ENCODE data around the gene KIF3A. TPM values are rescaled to one million over a fixed set of nuclear protein-coding genes. Genes with fewer than 3 reads are reported as not detected.
A peak's percentile ranks its signal among the peaks of the same experiment; 100 is the strongest.

KIF3A gene
- total and polyA plus RNA-seq, 7 donors, result 1.2 to 19.9 (median 7.1) TPM

DNA sequence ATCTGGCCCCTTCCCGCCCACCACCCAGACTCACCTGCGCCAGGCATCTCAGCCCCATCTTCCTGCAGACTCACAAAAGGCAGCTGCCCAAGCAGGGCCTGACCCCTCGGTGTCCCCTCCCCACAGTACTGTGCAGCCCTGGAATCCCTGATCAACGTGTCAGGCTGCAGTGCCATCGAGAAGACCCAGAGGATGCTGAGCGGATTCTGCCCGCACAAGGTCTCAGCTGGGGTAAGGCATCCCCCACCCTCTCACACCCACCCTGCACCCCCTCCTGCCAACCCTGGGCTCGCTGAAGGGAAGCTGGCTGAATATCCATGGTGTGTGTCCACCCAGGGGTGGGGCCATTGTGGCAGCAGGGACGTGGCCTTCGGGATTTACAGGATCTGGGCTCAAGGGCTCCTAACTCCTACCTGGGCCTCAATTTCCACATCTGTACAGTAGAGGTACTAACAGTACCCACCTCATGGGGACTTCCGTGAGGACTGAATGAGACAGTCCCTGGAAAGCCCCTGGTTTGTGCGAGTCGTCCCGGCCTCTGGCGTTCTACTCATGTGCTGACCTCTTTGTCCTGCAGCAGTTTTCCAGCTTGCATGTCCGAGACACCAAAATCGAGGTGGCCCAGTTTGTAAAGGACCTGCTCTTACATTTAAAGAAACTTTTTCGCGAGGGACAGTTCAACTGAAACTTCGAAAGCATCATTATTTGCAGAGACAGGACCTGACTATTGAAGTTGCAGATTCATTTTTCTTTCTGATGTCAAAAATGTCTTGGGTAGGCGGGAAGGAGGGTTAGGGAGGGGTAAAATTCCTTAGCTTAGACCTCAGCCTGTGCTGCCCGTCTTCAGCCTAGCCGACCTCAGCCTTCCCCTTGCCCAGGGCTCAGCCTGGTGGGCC lies 77.5 kb downstream of the KIF3A start:
- intact Hi-C loops (cut with DNase I), result no loop called here
- DNase-seq, result no peak
- H3K9me3 ChIP-seq, result no peaks in the 10 kb centered on the region
- peaks cover 0 to 16% (median 13%) of the 10 kb centered on the region in 4 donors for H3K4me1 ChIP-seq
- no peak for TF ChIP-seq EP300 (IDR thresholded peaks at IDR 0.05)
- WGBS, 2 donors, result 91 to 92% methylated on average over 23 of the region's 23 CpGs
- no peak overlapping the region for H3K4me3 ChIP-seq
- H3K27me3 ChIP-seq, result peaks cover 5 to 25% (median 13%) of the 10 kb centered on the region in 3 donors
- no peak overlapping the region for H3K27ac ChIP-seq
- H3K36me3 ChIP-seq, result no peaks in the 10 kb centered on the region

DNA sequence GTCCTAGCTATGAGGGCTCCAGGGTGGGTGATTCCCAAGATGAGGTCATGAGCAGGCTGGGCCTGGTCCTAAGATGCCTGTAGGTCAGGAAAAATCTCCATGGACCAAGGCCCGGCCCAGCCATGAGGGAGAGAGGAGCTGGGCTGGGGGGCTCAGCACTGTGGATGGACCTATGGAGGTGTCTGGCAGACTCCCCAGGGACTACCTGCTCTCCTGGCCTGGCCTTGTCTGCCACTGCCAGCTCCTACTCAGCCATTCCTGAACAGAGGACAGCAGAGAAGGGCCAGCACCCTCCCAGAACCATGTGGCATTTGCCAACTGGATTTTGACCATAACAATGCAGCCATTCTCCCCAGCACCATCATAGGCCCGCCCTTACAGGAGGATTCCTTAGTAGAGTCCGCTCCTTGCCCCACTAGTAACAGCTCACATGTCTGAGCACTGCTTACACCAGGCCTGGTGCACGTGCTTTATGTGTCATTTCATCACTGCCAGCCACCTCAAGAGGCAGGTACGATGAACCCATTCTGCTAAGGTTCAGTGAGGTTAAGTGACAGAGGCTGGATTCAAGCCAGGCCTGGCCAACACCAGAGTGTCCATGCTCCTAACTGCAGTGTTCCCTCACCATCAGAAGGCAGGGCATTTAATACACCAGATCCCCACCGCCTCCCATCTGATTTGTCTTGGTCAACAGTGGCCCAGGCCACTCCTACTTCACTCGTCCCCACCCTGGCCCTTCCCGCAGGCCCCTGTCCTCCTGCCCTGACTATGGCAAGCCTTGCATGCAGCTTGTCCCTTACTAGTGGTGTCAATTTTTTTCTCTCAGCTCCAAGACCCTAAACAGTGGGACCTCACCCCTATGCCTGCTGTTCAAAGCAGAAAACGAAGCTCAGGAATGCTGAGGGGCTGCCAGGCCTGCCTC lies 78.7 kb downstream of the KIF3A start:
- 90 to 91% methylated on average over 9 of the region's 9 CpGs for WGBS, 2 donors
- peaks cover 10 to 31% (median 13%) of the 10 kb centered on the region in 3 donors for H3K27me3 ChIP-seq
- no peak for DNase-seq
- H3K36me3 ChIP-seq, result no peaks in the 10 kb centered on the region
- peaks cover 0 to 16% (median 13%) of the 10 kb centered on the region in 4 donors for H3K4me1 ChIP-seq
- H3K27ac ChIP-seq, result no peak overlapping the region
- intact Hi-C loops (cut with DNase I), result no loop called here
- H3K4me3 ChIP-seq, result no peak overlapping the region
- TF ChIP-seq, protein P1, sequence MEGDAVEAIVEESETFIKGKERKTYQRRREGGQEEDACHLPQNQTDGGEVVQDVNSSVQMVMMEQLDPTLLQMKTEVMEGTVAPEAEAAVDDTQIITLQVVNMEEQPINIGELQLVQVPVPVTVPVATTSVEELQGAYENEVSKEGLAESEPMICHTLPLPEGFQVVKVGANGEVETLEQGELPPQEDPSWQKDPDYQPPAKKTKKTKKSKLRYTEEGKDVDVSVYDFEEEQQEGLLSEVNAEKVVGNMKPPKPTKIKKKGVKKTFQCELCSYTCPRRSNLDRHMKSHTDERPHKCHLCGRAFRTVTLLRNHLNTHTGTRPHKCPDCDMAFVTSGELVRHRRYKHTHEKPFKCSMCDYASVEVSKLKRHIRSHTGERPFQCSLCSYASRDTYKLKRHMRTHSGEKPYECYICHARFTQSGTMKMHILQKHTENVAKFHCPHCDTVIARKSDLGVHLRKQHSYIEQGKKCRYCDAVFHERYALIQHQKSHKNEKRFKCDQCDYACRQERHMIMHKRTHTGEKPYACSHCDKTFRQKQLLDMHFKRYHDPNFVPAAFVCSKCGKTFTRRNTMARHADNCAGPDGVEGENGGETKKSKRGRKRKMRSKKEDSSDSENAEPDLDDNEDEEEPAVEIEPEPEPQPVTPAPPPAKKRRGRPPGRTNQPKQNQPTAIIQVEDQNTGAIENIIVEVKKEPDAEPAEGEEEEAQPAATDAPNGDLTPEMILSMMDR (IDR thresholded peaks at IDR 0.05), result no peak
- H3K9me3 ChIP-seq, result no peaks in the 10 kb centered on the region

DNA sequence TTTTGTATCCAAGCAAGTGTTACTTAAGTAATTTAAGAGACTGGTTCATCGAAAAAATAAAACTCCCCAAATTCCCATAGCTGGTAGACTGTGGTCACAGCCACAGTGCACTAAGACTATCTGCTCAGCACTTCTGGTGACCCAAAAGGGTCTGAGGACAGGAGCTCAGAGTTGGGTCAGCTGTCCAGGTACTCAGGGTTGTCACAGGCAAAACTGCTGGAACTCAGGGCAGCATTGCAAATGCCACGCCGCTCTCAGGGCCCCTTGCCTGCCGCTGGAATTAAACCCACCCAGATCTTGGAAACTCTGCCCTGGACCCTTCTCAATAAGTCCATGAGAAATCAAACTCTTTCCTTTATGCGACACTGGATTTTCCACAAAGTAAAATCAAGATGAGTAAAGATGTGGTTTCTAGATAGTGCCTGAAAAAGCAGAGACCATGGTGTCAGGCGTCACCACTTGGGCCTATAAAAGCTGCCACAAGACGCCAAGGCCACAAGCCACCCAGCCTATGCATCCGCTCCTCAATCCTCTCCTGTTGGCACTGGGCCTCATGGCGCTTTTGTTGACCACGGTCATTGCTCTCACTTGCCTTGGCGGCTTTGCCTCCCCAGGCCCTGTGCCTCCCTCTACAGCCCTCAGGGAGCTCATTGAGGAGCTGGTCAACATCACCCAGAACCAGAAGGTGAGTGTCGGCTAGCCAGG lies 79.5 kb downstream of the KIF3A start, which contains the start of gene IL13:
Gene IL13 (plus strand): TSS at position 498 of the 705 bp plus-strand sequence. CDS start 14 bp downstream, at position 512.
- no peak for DNase-seq
- peaks cover 0 to 16% (median 13%) of the 10 kb centered on the region in 4 donors for H3K4me1 ChIP-seq
- intact Hi-C loops (cut with DNase I), result no loop called here
- H3K27me3 ChIP-seq, result peaks cover 10 to 31% (median 13%) of the 10 kb centered on the region in 3 donors
- no peaks in the 10 kb centered on the region for H3K36me3 ChIP-seq
- 95% methylated on average over 12 of the region's 12 CpGs for WGBS, 2 donors
- no peak within 1 kb of the TSS for H3K4me3 ChIP-seq
- H3K9me3 ChIP-seq, result no peaks in the 10 kb centered on the region
- no peak within 1 kb of the TSS for H3K27ac ChIP-seq
- TF ChIP-seq POLR2AphosphoS5 (IDR thresholded peaks at IDR 0.05) (no peak), POLR2A (IDR thresholded peaks at IDR 0.05) (no peak), EP300 (IDR thresholded peaks at IDR 0.05) (no peak)
- TF ChIP-seq, protein P1 (IDR thresholded peaks at IDR 0.05), result no peak

DNA sequence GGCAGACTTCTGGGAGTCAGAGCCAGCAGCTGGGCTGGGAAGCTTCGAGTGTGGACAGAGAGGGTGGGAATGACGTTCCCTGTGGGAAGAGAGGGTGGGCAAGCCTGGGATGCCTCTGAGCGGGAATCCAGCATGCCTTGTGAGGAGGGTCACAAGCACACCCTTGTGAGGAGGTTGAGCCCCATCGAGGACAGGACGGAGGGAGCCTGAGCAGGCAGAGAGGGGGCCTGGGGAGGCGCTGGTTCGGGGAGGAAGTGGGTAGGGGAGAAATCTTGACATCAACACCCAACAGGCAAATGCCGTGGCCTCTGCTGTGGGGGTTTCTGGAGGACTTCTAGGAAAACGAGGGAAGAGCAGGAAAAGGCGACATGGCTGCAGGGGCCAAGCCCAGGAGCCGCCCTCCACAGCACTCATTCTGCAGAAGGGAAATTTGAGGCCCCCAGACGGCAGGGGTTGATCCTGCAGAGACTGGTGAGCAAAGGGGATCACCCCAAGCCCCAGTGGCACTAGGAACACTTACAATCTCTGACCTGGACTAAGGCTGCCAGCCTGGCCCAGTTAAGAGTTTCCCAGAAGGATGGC lies 80.5 kb downstream of the KIF3A start:
- intact Hi-C loops (cut with DNase I), result no loop called here
- H3K27ac ChIP-seq, result no peak overlapping the region
- H3K4me1 ChIP-seq, result peaks cover 0 to 16% (median 13%) of the 10 kb centered on the region in 4 donors
- H3K36me3 ChIP-seq, result no peaks in the 10 kb centered on the region
- peaks cover 10 to 31% (median 13%) of the 10 kb centered on the region in 3 donors for H3K27me3 ChIP-seq
- DNase-seq, result no peak
- TF ChIP-seq POLR2AphosphoS5 (IDR thresholded peaks at IDR 0.05) (no peak), EP300 (IDR thresholded peaks at IDR 0.05) (no peak), POLR2A (IDR thresholded peaks at IDR 0.05) (no peak)
- TF ChIP-seq, protein P1 (IDR thresholded peaks at IDR 0.05), result no peak
- no peaks in the 10 kb centered on the region for H3K9me3 ChIP-seq
- 64 to 81% methylated on average over 12 of the region's 12 CpGs for WGBS, 2 donors
- peak overlapping the region in 3 of 4 donors; percentile 36 to 55 (median 54) for H3K4me3 ChIP-seq
